Prostate gland (tissue), 2 donors: ENCODE measurements around the gene NR2F6. TPM values are rescaled to one million over a fixed set of nuclear protein-coding genes. Genes with fewer than 3 reads are reported as not detected.

Source experiments
- DNase-seq: peaks from one replicate; pipeline ENCODE4 v3.0.0-alpha.2; 2019; ENCODE audit warnings: low spot score
- H3K27ac ChIP-seq, 2 donors: fragments of 200-600 bp; sonication (generic); 2 replicates each; pipeline ENCODE4 v1.5.1; 2017 to 2019
- H3K27me3 ChIP-seq: fragments of 200-600 bp; sonication (generic); replicated peaks from 2 replicates; pipeline ENCODE4 v1.5.1; 2019; ENCODE audit not compliant: insufficient read depth
- H3K36me3 ChIP-seq, 2 donors: fragments of 200-600 bp; sonication (generic); 1 replicate in 1 of 2; 2 replicates in 1 of 2; pipeline versions ENCODE4 v1.5.1 to v1.8.1; 2017 to 2019
- H3K4me1 ChIP-seq: fragments of 200-600 bp; sonication (generic); replicated peaks from 2 replicates; pipeline ENCODE4 v1.5.1; 2019
- H3K4me3 ChIP-seq, 2 donors: fragments of 200-600 bp; sonication (generic); 2 replicates each; pipeline ENCODE4 v1.5.1; 2017 to 2019
- H3K9me3 ChIP-seq: fragments of 200-600 bp; sonication (generic); 2 replicates; pipeline ENCODE4 v1.5.1; 2017
- POLR2A ChIP-seq: fragments of 450-650 bp; IDR thresholded peaks from one replicate; pipeline ENCODE4 v1.6.1; 2016; ENCODE audit warnings: antibody characterized with exemption, mild to moderate bottlenecking
- POLR2AphosphoS5 ChIP-seq: sonication (generic); formaldehyde crosslinking; IDR thresholded peaks from one replicate; pipeline ENCODE4 v1.6.1; 2017; ENCODE audit warnings: antibody characterized with exemption
- WGBS: methylation state at CpG from one replicate; pipeline ENCODE4 v1.1.5; 2018; 5-methylcytosine and 5-hydroxymethylcytosine counted together
- intact Hi-C: fragments of 100-400 bp; cut with DNase I; formaldehyde crosslinking; loops from one replicate; pipeline ENCODE4 v1.14.2; 2022
- total RNA-seq, 2 donors: library from RNA; depleted of rRNA; stranded (reverse); fragments of >200 nt; gene quantifications; one replicate each; pipeline ENCODE4 v1.1.0, GENCODE V29; 2016
- TF ChIP-seq, protein P1 (sequence below), 4 experiments: fragments of 200-600 bp in 2 of 4; fragments of 450-650 bp in 2 of 4; sonication (generic) in 2 of 4; IDR thresholded peaks; 1 replicate in 3 of 4; 2 replicates in 1 of 4; pipeline ENCODE4 v1.5.1; 2016 to 2019; ENCODE audit warnings: antibody characterized with exemption in 4 of 4, mild to moderate bottlenecking in 2 of 4, moderate library complexity in 2 of 4

Gene NR2F6
- total RNA-seq, 2 donors from 2014 or later = 91.7 to 108 TPM

DNA sequence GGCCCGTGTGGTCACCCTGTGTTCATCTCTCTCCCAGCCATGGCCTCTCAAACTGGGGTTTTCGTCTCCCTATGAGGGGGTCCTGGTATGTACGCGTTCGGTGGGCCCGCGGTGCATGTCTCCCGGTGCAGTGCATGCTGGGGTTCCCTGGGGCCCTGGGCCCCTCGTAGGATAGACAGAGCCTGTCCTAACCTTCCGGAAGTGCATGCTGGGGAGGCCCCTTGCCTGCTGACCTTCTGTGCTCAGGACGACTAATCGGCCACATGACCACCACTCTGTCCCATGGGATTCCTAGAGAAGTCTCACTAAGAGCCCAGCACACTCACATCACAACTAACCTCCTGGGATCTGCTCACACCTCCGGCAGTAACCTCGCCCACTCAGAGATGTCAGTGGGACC lies 35.4 kb downstream of the NR2F6 start:
- Histone ChIP-seq H3K36me3 (no peaks in the 10 kb centered on the region), H3K4me1 (no peaks in the 10 kb centered on the region)

DNA sequence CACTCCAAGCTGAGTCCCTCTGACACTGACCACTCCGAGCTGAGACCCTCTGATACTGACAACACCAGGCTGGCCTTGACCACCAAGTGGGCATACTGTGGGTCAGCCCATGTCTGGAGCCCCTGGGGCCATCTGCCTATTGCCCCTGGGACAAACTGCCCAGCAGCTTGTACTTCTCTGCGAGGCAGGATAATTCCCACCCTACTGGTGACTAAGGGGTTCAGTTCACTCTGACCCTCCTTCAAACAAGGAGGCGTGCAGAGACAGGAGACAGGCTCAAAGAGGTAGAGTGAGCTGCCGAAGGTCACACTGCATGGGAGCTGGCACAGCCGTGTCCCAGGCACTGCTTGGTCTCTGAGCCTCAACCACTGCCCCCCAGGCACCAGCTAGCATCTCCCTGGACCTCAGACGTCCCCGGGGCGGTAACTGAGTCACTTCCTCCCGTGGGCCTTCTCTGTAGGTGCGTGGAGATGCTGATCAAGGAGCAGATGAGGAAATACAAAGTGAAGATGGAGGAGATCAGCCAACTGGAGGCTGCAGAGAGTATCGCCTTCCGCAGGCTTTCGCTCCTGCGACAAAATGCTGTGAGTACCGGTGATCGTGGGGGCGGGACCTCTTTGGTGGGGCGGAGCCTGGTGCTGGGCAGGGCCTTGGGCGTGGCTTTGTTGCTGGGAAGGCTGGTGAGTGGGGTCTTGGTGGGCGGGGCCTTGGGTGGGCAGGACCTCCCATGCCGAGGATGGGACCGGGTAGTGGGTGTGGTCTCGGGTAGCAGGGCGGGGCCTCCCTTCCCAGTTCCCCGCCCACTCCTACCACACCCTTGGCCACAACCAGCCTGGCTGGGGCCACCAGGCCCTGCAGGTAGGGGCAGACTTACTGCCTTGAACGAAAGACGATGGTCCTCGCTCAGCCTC lies 36.3 kb downstream of the NR2F6 start:
- no peaks in the 10 kb centered on the region for H3K27me3 ChIP-seq
- no peaks in the 10 kb centered on the region for H3K36me3 ChIP-seq
- no peaks in the 10 kb centered on the region for H3K9me3 ChIP-seq
- no peaks in the 10 kb centered on the region for H3K4me1 ChIP-seq
- no peak overlapping the region for H3K4me3 ChIP-seq
- DNase-seq = no peak
- TF ChIP-seq, protein P1, sequence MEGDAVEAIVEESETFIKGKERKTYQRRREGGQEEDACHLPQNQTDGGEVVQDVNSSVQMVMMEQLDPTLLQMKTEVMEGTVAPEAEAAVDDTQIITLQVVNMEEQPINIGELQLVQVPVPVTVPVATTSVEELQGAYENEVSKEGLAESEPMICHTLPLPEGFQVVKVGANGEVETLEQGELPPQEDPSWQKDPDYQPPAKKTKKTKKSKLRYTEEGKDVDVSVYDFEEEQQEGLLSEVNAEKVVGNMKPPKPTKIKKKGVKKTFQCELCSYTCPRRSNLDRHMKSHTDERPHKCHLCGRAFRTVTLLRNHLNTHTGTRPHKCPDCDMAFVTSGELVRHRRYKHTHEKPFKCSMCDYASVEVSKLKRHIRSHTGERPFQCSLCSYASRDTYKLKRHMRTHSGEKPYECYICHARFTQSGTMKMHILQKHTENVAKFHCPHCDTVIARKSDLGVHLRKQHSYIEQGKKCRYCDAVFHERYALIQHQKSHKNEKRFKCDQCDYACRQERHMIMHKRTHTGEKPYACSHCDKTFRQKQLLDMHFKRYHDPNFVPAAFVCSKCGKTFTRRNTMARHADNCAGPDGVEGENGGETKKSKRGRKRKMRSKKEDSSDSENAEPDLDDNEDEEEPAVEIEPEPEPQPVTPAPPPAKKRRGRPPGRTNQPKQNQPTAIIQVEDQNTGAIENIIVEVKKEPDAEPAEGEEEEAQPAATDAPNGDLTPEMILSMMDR (IDR thresholded peaks at IDR 0.05) = no peak
- no peak for TF ChIP-seq POLR2AphosphoS5
- no peak for TF ChIP-seq POLR2A
- intact Hi-C loops = loop anchor here (5.0 kb wide), 1 partner anchor 73 kb away; the partner anchor contains the start of gene ANKLE1
- 74% methylated on average over 24 of the region's 28 CpGs for WGBS
- H3K27ac ChIP-seq = no peak overlapping the region

More for the DNA sequence above, 35.4 kb downstream of the NR2F6 start:
- 94% methylated on average over 14 of the region's 14 CpGs for WGBS
- H3K27ac ChIP-seq = no peak overlapping the region
- intact Hi-C loops = no loop called here
- no peaks in the 10 kb centered on the region for H3K9me3 ChIP-seq
- H3K4me3 ChIP-seq = no peak overlapping the region
- H3K27me3 ChIP-seq = no peaks in the 10 kb centered on the region
- no peak for DNase-seq
- TF ChIP-seq POLR2A (no peak), POLR2AphosphoS5 (no peak)
- TF ChIP-seq, protein P1 (IDR thresholded peaks at IDR 0.05) = no peak

DNA sequence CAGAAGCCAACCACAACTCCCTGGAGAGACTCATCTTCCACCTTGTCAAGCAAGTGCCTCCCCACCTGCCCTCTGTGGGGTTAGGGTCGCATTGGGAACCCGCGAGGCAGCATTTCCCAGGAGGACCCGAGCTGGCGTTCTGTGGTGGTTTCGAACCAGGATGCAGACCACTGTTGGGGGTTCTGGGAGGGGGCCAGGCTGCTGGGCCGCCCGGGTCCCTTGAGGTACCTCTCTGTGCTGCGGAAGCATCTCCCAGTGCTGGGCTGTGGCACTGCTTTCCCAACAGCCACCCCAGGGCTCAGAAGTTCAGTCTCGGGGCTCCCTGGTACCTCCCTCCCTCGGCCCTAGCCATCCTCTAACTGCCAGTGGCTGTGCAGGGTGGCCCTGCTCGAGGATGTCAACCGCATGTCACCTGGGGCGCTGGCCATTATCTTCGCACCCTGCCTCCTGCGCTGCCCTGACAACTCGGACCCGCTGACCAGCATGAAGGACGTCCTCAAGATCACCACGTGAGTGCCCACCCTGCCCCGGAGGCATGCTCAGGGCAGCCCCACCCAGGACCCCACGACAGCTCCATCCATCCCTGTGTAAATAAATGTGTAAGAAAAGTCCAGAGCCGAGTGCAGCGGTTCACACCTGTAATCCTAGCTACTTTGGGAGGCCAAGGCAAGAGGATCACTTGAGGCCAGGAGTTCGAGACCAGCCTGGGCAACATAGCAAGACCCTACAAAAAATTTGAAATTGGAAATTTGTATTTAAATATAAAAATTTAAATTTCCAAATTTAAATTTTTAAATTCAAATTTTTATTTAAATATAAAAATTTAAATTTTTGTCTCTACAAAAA lies 38.8 kb downstream of the NR2F6 start:
- no peak for DNase-seq

GRCh38 chr19:17205237-17206140 lies 40.2 kb downstream of the NR2F6 start:
- DNase-seq = peak; percentile 46
- H3K36me3 ChIP-seq = peaks cover 4 to 18% of the 10 kb centered on the region in 2 donors
- no peak for TF ChIP-seq POLR2A
- TF ChIP-seq, protein P1 (IDR thresholded peaks at IDR 0.05) = peak in 3 of 4 experiments; percentile 45 to 72 (median 71)
- TF ChIP-seq POLR2AphosphoS5 = peak; percentile 10

More for the DNA sequence above, 38.8 kb downstream of the NR2F6 start:
- TF ChIP-seq POLR2A = no peak
- no peak for TF ChIP-seq POLR2AphosphoS5
- TF ChIP-seq, protein P1 (IDR thresholded peaks at IDR 0.05) = no peak
- Histone ChIP-seq H3K4me1 (no peaks in the 10 kb centered on the region), H3K27ac (no peak overlapping the region), H3K4me3 (no peak overlapping the region), H3K27me3 (no peaks in the 10 kb centered on the region), H3K36me3 (peaks cover 3 to 5% of the 10 kb centered on the region in 2 donors), H3K9me3 (no peaks in the 10 kb centered on the region)
- WGBS = 95% methylated on average over 24 of the region's 25 CpGs
- intact Hi-C loops = loop anchor here (5.0 kb wide), 1 partner anchor 75 kb away; the partner anchor contains the start of gene ANKLE1

More at GRCh38 chr19:17205237-17206140, 40.2 kb downstream of the NR2F6 start:
- no peaks in the 10 kb centered on the region for H3K4me1 ChIP-seq
- intact Hi-C loops = loop anchor here (5.0 kb wide), 1 partner anchor 77 kb away; the partner anchor contains the start of gene ANKLE1
- H3K27ac ChIP-seq = no peak overlapping the region
- no peak overlapping the region for H3K4me3 ChIP-seq
- no peaks in the 10 kb centered on the region for H3K27me3 ChIP-seq
- no peaks in the 10 kb centered on the region for H3K9me3 ChIP-seq
- WGBS = 72% methylated on average over 17 of the region's 27 CpGs
